Erythroblast (primary cell): ENCODE results near the gene LSM14B.

ENCODE experiments used
- GATA1 ChIP-seq: IDR thresholded peaks from 2 replicates; pipeline ENCODE4 v1.6.1; 2011; ENCODE audit warnings: low read depth, mild to moderate bottlenecking, control low read depth, low read length, moderate library complexity
- POLR2A ChIP-seq: IDR thresholded peaks from 2 replicates; pipeline ENCODE4 v1.6.1; 2011; ENCODE audit warnings: mild to moderate bottlenecking, low read length

- TF ChIP-seq POLR2A, result no peak
- TF ChIP-seq GATA1, result no peak
Measured at GRCh38 chr20:62167474-62167873, 45.2 kb downstream of the LSM14B start.
